SK-N-SH (cell line): ENCODE measurements around the gene NCS1.
A peak's percentile ranks its signal among the peaks of the same experiment; 100 is the strongest.

Experiments used
- CTCF ChIP-seq: fragments of 200-600 bp; sonication (generic); IDR thresholded peaks from 2 replicates; pipeline ENCODE4 v1.6.1; 2017; ENCODE audit warnings: antibody characterized with exemption, mild to moderate bottlenecking, moderate library complexity
- EP300 ChIP-seq, 2 experiments: IDR thresholded peaks; 2 replicates each; pipeline versions ENCODE4 v1.4.0 to v1.6.1; 2012; ENCODE audit warnings: borderline replicate concordance in 1 of 2, low read depth in 1 of 2, low read length in 1 of 2
- FOXJ3 ChIP-seq: sonication (generic); formaldehyde crosslinking; IDR thresholded peaks from 2 replicates; pipeline ENCODE4 v1.5.1; 2020; ENCODE audit warnings: mild to moderate bottlenecking, missing genetic modification reagents
- MAX ChIP-seq: IDR thresholded peaks from 2 replicates; pipeline ENCODE4 v1.4.0; 2012; ENCODE audit warnings: low read depth
- PBX3 ChIP-seq: IDR thresholded peaks from 2 replicates; pipeline ENCODE4; 2012
- RAD21 ChIP-seq: IDR thresholded peaks from 2 replicates; pipeline ENCODE4 v1.6.1; 2012; ENCODE audit warnings: mild to moderate bottlenecking, low read length
- RFX5 ChIP-seq: IDR thresholded peaks from 2 replicates; pipeline ENCODE4 v1.6.1; 2012; ENCODE audit warnings: mild to moderate bottlenecking, improper control_type of control experiment, low read length
- SIN3A ChIP-seq: IDR thresholded peaks from 2 replicates; pipeline ENCODE4 v1.6.1; 2012; ENCODE audit warnings: low read depth, mild to moderate bottlenecking, low read length, moderate library complexity, borderline replicate concordance

GRCh38 chr9:130172161-130172857, at the start of gene NCS1:
- TF ChIP-seq CTCF = no peak
- peak; percentile 69 for TF ChIP-seq PBX3
- TF ChIP-seq RFX5 = no peak
- TF ChIP-seq FOXJ3 (CRISPR knock-in tag) = no peak
- no peak for TF ChIP-seq SIN3A
- no peak for TF ChIP-seq EP300 (IDR thresholded peaks at IDR 0.05; ENCODE audit: borderline replicate concordance in 1 of 2, low read depth in 1 of 2, low read length in 1 of 2)
- TF ChIP-seq MAX = peak; percentile 65
- no peak for TF ChIP-seq RAD21
